GM12864 (cell line): ENCODE data around the gene ACAD10.

Source experiments
- DNase-seq: peaks from one replicate; pipeline ENCODE4 v3.0.0-alpha.2; 2011; ENCODE audit warnings: low read depth
- H3K4me3 ChIP-seq: 2 replicates; pipeline ENCODE4 v1.5.1; 2011; ENCODE audit warnings: mild to moderate bottlenecking, low read depth, low read length, control low read depth
- TF ChIP-seq, protein P1 (sequence below): IDR thresholded peaks from 2 replicates; pipeline ENCODE4 v1.5.1; 2011; ENCODE audit warnings: low read depth, mild to moderate bottlenecking, moderate library complexity, low read length, control low read depth, inconsistent platforms; ENCODE audit errors: missing control alignments

ACAD10 gene

GRCh38 chr12:111685811-111686573 is at the start of gene ACAD10, which contains the start of gene BRAP:
Gene ACAD10 (plus strand): TSS chr12:111686053. CDS start chr12:111692710, 6,657 bp downstream.
Gene BRAP (minus strand): TSS chr12:111685956. CDS start chr12:111685792, 164 bp downstream.
- peak within 1 kb of the TSS; percentile 91 for H3K4me3 ChIP-seq
- TF ChIP-seq, protein P1, sequence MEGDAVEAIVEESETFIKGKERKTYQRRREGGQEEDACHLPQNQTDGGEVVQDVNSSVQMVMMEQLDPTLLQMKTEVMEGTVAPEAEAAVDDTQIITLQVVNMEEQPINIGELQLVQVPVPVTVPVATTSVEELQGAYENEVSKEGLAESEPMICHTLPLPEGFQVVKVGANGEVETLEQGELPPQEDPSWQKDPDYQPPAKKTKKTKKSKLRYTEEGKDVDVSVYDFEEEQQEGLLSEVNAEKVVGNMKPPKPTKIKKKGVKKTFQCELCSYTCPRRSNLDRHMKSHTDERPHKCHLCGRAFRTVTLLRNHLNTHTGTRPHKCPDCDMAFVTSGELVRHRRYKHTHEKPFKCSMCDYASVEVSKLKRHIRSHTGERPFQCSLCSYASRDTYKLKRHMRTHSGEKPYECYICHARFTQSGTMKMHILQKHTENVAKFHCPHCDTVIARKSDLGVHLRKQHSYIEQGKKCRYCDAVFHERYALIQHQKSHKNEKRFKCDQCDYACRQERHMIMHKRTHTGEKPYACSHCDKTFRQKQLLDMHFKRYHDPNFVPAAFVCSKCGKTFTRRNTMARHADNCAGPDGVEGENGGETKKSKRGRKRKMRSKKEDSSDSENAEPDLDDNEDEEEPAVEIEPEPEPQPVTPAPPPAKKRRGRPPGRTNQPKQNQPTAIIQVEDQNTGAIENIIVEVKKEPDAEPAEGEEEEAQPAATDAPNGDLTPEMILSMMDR, result no peak

GRCh38 chr12:111636209-111636945 is 49.5 kb upstream of the ACAD10 start:
- DNase-seq, result no peak
- no peak overlapping the region for H3K4me3 ChIP-seq
- TF ChIP-seq, protein P1, result no peak

More at GRCh38 chr12:111685811-111686573, at the start of gene ACAD10, which contains the start of gene BRAP:
- peak; percentile 89 for DNase-seq

GRCh38 chr12:111638556-111638955 is 47.3 kb upstream of the ACAD10 start:
- H3K4me3 ChIP-seq, result no peak overlapping the region
- no peak for DNase-seq
- TF ChIP-seq, protein P1, result no peak

DNA sequence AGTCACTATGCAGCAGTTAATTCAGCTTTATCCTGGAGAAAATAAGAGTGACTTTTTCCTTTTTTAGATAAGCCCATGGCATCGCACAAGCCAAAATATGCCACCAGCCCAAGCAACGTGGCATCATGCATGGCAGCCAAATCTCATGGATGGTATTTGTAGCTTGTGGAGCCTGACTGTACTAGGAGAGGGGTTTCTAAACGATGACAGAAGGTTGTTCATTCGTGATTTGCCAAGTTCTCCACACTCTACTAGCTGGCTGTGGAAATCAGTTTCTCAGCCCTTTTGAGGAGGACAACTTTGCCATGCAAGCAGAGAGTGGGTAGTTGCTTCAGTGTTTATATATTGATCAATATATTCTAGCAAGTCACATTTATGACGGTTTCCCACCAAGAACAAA is 45.3 kb upstream of the ACAD10 start:
- TF ChIP-seq, protein P1, result no peak
- H3K4me3 ChIP-seq, result no peak overlapping the region
- DNase-seq, result no peak

DNA sequence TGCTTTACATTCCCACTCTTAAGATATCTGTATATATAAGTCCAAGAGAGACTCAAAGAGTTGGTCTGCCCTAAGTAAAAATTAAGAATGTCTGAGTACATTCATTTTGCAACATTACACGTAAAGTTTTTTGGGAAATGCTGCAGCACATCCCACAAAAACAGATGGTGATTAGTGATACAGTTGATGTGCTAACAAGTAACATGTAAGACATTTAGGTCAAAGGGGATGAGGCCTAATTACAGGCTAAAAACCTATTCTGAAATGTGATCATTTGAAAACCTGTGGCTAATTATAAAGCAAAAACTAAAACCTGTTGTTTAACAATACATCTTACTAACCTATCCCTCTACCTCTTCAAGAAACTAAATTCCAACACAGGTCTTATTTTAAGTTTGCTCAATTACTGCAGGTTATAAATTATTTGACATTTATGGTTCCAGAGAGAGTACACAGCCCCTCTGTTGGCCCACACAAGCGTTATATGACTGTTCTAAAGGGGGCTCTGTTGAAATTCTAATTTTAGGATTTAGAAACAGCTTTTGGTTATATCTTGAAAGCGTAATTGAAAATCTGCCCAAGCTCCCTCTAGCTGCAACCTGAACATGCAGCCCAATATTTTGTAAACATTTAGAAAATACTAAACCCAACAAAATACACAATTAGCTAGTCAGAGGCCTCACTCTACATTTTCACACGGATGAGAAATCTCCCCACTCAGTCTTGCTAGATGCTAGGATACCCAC is 43.0 kb upstream of the ACAD10 start:
- DNase-seq, result no peak
- TF ChIP-seq, protein P1, result no peak
- H3K4me3 ChIP-seq, result no peak overlapping the region

- TF ChIP-seq, protein P1, result no peak
- H3K4me3 ChIP-seq, result no peak overlapping the region
- no peak for DNase-seq
Measured at GRCh38 chr12:111643427-111643826, 42.4 kb upstream of the ACAD10 start.
